GM18499 (cell line): ENCODE data around the gene SLC22A1.

Source experiments
- ATAC-seq: cut with Tn5 transposase; IDR thresholded peaks from one replicate; pipeline ENCODE4 v1.9.1; 2021; ENCODE audit warnings: moderate number of reproducible peaks; ENCODE audit not compliant: insufficient read depth, unreplicated experiment

Gene SLC22A1

GRCh38 chr6:160203522-160203921 is 81.9 kb downstream of the SLC22A1 start:
- ATAC-seq = no peak

- ATAC-seq = no peak
Measured at GRCh38 chr6:160203953-160204352, 82.3 kb downstream of the SLC22A1 start.

GRCh38 chr6:160204710-160205109 is 83.1 kb downstream of the SLC22A1 start:
- ATAC-seq = no peak

GRCh38 chr6:160207618-160208017 is 86.0 kb downstream of the SLC22A1 start:
- no peak for ATAC-seq
